ENCODE data around the gene TOMM70. TPM values are rescaled to one million over a fixed set of nuclear protein-coding genes. Genes with fewer than 3 reads are reported as not detected.

The TOMM70 gene
- total and polyA plus RNA-seq, 2 of the 13 experiments (the other 11 are each of a cell fraction or from before 2014, with no cell fraction given) = 27.0 to 77.2 TPM

DNA sequence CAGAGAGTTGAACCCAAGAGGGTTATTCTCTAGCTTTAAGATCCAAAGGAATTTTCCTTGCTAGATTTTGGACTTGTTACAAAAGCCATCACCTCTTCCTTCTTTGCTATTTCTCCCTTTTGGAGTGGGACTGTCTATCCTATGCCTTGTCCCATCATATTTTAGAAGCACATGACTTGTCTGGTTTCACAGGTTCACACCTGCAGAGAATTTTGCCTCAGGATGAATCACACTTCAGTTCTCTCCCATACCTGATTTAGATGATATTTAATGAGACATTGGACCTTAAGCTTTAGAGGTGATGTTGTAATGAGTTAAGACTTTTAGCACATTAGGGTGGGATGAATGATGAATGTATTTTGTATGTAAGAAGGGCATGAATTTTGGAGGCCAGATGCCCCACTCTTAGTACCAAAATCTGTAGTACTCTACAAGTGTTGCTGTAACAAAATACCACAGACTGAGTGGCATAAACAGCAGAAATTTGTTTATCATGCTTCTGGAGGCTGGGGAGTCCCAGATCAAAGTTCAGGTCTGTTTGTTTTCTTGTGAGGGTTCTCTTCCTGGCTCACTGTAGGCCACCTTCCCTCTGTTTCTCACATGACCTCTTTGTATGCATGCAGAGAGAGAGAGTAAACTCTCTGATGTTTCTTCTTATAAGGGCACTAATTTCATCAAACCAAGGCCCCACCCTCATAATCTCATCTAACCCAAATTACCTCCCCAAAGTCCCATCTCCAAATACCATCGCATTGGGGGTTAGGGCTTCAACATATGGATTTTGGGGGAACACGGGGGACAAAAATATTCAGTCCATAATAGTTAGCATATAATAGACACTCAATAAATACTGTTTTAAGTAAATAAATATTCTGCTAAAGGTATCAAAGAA, 10.4 kb upstream of the TOMM70 start (continued):
- TF ChIP-seq, protein P1, sequence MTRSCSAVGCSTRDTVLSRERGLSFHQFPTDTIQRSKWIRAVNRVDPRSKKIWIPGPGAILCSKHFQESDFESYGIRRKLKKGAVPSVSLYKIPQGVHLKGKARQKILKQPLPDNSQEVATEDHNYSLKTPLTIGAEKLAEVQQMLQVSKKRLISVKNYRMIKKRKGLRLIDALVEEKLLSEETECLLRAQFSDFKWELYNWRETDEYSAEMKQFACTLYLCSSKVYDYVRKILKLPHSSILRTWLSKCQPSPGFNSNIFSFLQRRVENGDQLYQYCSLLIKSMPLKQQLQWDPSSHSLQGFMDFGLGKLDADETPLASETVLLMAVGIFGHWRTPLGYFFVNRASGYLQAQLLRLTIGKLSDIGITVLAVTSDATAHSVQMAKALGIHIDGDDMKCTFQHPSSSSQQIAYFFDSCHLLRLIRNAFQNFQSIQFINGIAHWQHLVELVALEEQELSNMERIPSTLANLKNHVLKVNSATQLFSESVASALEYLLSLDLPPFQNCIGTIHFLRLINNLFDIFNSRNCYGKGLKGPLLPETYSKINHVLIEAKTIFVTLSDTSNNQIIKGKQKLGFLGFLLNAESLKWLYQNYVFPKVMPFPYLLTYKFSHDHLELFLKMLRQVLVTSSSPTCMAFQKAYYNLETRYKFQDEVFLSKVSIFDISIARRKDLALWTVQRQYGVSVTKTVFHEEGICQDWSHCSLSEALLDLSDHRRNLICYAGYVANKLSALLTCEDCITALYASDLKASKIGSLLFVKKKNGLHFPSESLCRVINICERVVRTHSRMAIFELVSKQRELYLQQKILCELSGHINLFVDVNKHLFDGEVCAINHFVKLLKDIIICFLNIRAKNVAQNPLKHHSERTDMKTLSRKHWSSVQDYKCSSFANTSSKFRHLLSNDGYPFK (CRISPR knock-in tag; IDR thresholded peaks at IDR 0.05; ENCODE audit: borderline replicate concordance) = no peak
- TF ChIP-seq ZFP82 (CRISPR knock-in tag; IDR thresholded peaks at IDR 0.05; ENCODE audit: borderline replicate concordance) (no peak), DR1 (CRISPR knock-in tag; IDR thresholded peaks at IDR 0.05) (no peak), XRCC5 (optimal IDR thresholded peaks at IDR 0.05; ENCODE audit: low read length) (no peak), MTA1 (CRISPR knock-in tag; IDR thresholded peaks at IDR 0.05; ENCODE audit: borderline replicate concordance) (no peak), ZNF329 (CRISPR knock-in tag; IDR thresholded peaks at IDR 0.05; ENCODE audit: low read depth) (no peak), ZNF781 (CRISPR knock-in tag; IDR thresholded peaks at IDR 0.05; ENCODE audit: borderline replicate concordance, not compliant biosample characterization) (no peak), ZNF430 (CRISPR knock-in tag; IDR thresholded peaks at IDR 0.05) (no peak), ZNF768 (CRISPR knock-in tag; IDR thresholded peaks at IDR 0.05) (no peak), POLR2A (IDR thresholded peaks at IDR 0.05; ENCODE audit: insufficient read depth in 1 of 2, low read depth in 2 of 2, low read length in 2 of 2) (no peak), FIP1L1 (IDR thresholded peaks at IDR 0.05; ENCODE audit: borderline replicate concordance, insufficient read depth, low read depth, low read length) (no peak), JUND (CRISPR knock-in tag; IDR thresholded peaks at IDR 0.05) (no peak), CBX2 (IDR thresholded peaks at IDR 0.05; ENCODE audit: low read depth, low read length) (no peak), CBX2 (CRISPR knock-in tag; IDR thresholded peaks at IDR 0.05; ENCODE audit: low read depth) (no peak), JDP2 (CRISPR knock-in tag; IDR thresholded peaks at IDR 0.05; ENCODE audit: borderline replicate concordance) (no peak), ZC3H13 (CRISPR knock-in tag; IDR thresholded peaks at IDR 0.05) (no peak), TOPORS (CRISPR knock-in tag; IDR thresholded peaks at IDR 0.05) (no peak)
- TF ChIP-seq, protein P2, sequence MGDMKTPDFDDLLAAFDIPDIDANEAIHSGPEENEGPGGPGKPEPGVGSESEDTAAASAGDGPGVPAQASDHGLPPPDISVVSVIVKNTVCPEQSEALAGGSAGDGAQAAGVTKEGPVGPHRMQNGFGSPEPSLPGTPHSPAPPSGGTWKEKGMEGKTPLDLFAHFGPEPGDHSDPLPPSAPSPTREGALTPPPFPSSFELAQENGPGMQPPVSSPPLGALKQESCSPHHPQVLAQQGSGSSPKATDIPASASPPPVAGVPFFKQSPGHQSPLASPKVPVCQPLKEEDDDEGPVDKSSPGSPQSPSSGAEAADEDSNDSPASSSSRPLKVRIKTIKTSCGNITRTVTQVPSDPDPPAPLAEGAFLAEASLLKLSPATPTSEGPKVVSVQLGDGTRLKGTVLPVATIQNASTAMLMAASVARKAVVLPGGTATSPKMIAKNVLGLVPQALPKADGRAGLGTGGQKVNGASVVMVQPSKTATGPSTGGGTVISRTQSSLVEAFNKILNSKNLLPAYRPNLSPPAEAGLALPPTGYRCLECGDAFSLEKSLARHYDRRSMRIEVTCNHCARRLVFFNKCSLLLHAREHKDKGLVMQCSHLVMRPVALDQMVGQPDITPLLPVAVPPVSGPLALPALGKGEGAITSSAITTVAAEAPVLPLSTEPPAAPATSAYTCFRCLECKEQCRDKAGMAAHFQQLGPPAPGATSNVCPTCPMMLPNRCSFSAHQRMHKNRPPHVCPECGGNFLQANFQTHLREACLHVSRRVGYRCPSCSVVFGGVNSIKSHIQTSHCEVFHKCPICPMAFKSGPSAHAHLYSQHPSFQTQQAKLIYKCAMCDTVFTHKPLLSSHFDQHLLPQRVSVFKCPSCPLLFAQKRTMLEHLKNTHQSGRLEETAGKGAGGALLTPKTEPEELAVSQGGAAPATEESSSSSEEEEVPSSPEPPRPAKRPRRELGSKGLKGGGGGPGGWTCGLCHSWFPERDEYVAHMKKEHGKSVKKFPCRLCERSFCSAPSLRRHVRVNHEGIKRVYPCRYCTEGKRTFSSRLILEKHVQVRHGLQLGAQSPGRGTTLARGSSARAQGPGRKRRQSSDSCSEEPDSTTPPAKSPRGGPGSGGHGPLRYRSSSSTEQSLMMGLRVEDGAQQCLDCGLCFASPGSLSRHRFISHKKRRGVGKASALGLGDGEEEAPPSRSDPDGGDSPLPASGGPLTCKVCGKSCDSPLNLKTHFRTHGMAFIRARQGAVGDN (CRISPR knock-in tag; IDR thresholded peaks at IDR 0.05) = no peak
- TF ChIP-seq, protein P3, sequence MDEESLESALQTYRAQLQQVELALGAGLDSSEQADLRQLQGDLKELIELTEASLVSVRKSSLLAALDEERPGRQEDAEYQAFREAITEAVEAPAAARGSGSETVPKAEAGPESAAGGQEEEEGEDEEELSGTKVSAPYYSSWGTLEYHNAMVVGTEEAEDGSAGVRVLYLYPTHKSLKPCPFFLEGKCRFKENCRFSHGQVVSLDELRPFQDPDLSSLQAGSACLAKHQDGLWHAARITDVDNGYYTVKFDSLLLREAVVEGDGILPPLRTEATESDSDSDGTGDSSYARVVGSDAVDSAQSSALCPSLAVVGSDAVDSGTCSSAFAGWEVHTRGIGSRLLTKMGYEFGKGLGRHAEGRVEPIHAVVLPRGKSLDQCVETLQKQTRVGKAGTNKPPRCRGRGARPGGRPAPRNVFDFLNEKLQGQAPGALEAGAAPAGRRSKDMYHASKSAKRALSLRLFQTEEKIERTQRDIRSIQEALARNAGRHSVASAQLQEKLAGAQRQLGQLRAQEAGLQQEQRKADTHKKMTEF (CRISPR knock-in tag; IDR thresholded peaks at IDR 0.05) = no peak
